IMR-90 (cell line): ENCODE measurements around the gene ZNF467. TPM values are rescaled to one million over a fixed set of nuclear protein-coding genes. Genes with fewer than 3 reads are reported as not detected.

ENCODE experiments used
- ATAC-seq: fragments of 200-7000 bp; cut with Tn5 transposase; 2 replicates; pipeline ENCODE4 v1.9.1; 2020; ENCODE audit warnings: low read depth, mild to moderate bottlenecking, moderate library complexity
- BruUV-seq: library from RNA; stranded (reverse); fragments of 400-500 nt; replicated peaks from 2 replicates; lab custom pipeline; 2021; lab: Mats Ljungman, UMichigan
- CTCF ChIA-PET: fragments of 300-600 bp; formaldehyde crosslinking; extraction: SDS; loops from one replicate; lab custom pipeline; 2021; ENCODE audit warnings: antibody characterized with exemption; lab: Yijun Ruan, JAX
- POLR2A ChIA-PET: fragments of 300-600 bp; sonication (Branson Sonifier 250); formaldehyde crosslinking; loops from one replicate; lab custom pipeline; 2022; ENCODE audit warnings: antibody characterized with exemption; ENCODE audit not compliant: unreplicated experiment; lab: Charles Lee
- DNase-seq: peaks from one replicate; pipeline ENCODE4 v3.0.0; 2013
- H2AFZ ChIP-seq: replicated peaks from 2 replicates; pipeline ENCODE3; 2013; ENCODE audit warnings: low read length, mild to moderate bottlenecking; ENCODE audit not compliant: poor library complexity
- H2AK5ac ChIP-seq: 2 replicates; pipeline ENCODE4 v1.6.1; 2013; ENCODE audit warnings: low read depth, low read length, inconsistent platforms
- H2AK9ac ChIP-seq: replicated peaks from 2 replicates; pipeline ENCODE3; 2013; ENCODE audit warnings: mild to moderate bottlenecking, low read depth, low read length, moderate library complexity; ENCODE audit not compliant: poor library complexity
- H2BK120ac ChIP-seq: 2 replicates; pipeline ENCODE4 v1.6.1; 2013; ENCODE audit warnings: low read depth, low read length, inconsistent platforms
- H2BK15ac ChIP-seq: 3 replicates; pipeline ENCODE4 v1.6.1; 2013; ENCODE audit warnings: low read depth, low read length, inconsistent platforms
- H2BK20ac ChIP-seq: 2 replicates; pipeline ENCODE4 v1.6.1; 2013; ENCODE audit warnings: low read depth, mild to moderate bottlenecking, inconsistent platforms, low read length, moderate library complexity
- H2BK5ac ChIP-seq: 2 replicates; pipeline ENCODE4 v1.6.1; 2013; ENCODE audit warnings: mild to moderate bottlenecking, low read depth, low read length, inconsistent platforms; ENCODE audit not compliant: poor library complexity, severe bottlenecking
- H3K14ac ChIP-seq: replicated peaks from 2 replicates; pipeline ENCODE4 v1.6.1; 2013; ENCODE audit warnings: low read depth, low read length, inconsistent platforms
- H3K18ac ChIP-seq: 2 replicates; pipeline ENCODE4 v1.6.1; 2013; ENCODE audit warnings: low read depth, low read length, control low read depth
- H3K23ac ChIP-seq: 2 replicates; pipeline ENCODE4 v1.6.1; 2013; ENCODE audit warnings: low read depth, low read length, inconsistent platforms
- H3K27ac ChIP-seq: 2 replicates; pipeline ENCODE4 v1.5.1; 2013; ENCODE audit warnings: mild to moderate bottlenecking, control low read depth, low read length; ENCODE audit not compliant: insufficient read depth
- H3K27me3 ChIP-seq: 2 replicates; pipeline ENCODE4 v1.6.1; 2013; ENCODE audit warnings: low read length; ENCODE audit not compliant: control insufficient read depth, insufficient read depth
- H3K36me3 ChIP-seq: 2 replicates; pipeline ENCODE4 v1.6.1; 2013; ENCODE audit warnings: low read length, mixed read lengths; ENCODE audit not compliant: control insufficient read depth, insufficient read depth
- H3K4ac ChIP-seq: 2 replicates; pipeline ENCODE4 v1.6.1; 2013; ENCODE audit warnings: low read depth, low read length, inconsistent platforms
- H3K4me1 ChIP-seq: 2 replicates; pipeline ENCODE4 v1.6.1; 2013; ENCODE audit warnings: low read length, mixed read lengths; ENCODE audit not compliant: control insufficient read depth, insufficient read depth
- H3K4me2 ChIP-seq: 2 replicates; pipeline ENCODE4 v1.6.1; 2013; ENCODE audit warnings: low read depth, mild to moderate bottlenecking, control low read depth, low read length, moderate library complexity
- H3K4me3 ChIP-seq: 2 replicates; pipeline ENCODE4 v1.5.1; 2013; ENCODE audit warnings: low read depth, mild to moderate bottlenecking, control low read depth, low read length, moderate library complexity; ENCODE audit not compliant: insufficient read depth
- H3K56ac ChIP-seq: 2 replicates; pipeline ENCODE4 v1.6.1; 2013; ENCODE audit warnings: low read length, inconsistent platforms; ENCODE audit not compliant: insufficient read depth; ENCODE audit errors: extremely low read depth
- H3K79me1 ChIP-seq, 2 experiments: 2 replicates each; pipeline ENCODE4 v1.6.1; 2013; ENCODE audit warnings: low read length in 2 of 2, inconsistent platforms in 1 of 2, low read depth in 1 of 2
- H3K9ac ChIP-seq: 2 replicates; pipeline ENCODE4 v1.6.1; 2013; ENCODE audit warnings: low read depth, low read length, control low read depth
- H3K9me1 ChIP-seq: 2 replicates; pipeline ENCODE4 v1.6.1; 2013; ENCODE audit warnings: low read length, inconsistent platforms; ENCODE audit not compliant: insufficient read depth
- H3K9me3 ChIP-seq: 2 replicates; pipeline ENCODE4 v1.6.1; 2013; ENCODE audit warnings: low read length; ENCODE audit not compliant: control insufficient read depth, insufficient read depth
- H4K20me1 ChIP-seq: 2 replicates; pipeline ENCODE4 v1.6.1; 2013; ENCODE audit warnings: low read length, inconsistent platforms; ENCODE audit not compliant: insufficient read depth
- H4K5ac ChIP-seq: 2 replicates; pipeline ENCODE4 v1.6.1; 2013; ENCODE audit warnings: mild to moderate bottlenecking, low read depth, low read length, control low read depth
- H4K8ac ChIP-seq, 2 experiments: 2 replicates each; pipeline ENCODE4 v1.6.1; 2013; ENCODE audit warnings: low read depth in 2 of 2, low read length in 2 of 2, control low read depth in 1 of 2, inconsistent platforms in 1 of 2
- H4K91ac ChIP-seq: 2 replicates; pipeline ENCODE4 v1.6.1; 2013; ENCODE audit warnings: low read depth, low read length, inconsistent platforms; ENCODE audit not compliant: insufficient read depth
- BHLHE40 ChIP-seq: fragments of 150-350 bp; IDR thresholded peaks from 2 replicates; pipeline ENCODE4 v1.6.1; 2016; ENCODE audit warnings: mild to moderate bottlenecking, low read depth, low read length
- CEBPB ChIP-seq: IDR thresholded peaks from 2 replicates; pipeline ENCODE4 v1.6.1; 2012; ENCODE audit warnings: low read depth, low read length, improper control_type of control experiment
- CHD1 ChIP-seq: IDR thresholded peaks from 2 replicates; pipeline ENCODE4 v1.6.1; 2012; ENCODE audit warnings: low read depth, low read length, improper control_type of control experiment
- ELK1 ChIP-seq: fragments of 150-350 bp; IDR thresholded peaks from 2 replicates; pipeline ENCODE4 v1.6.1; 2016; ENCODE audit warnings: low read depth, mild to moderate bottlenecking, low read length, moderate library complexity, borderline replicate concordance
- MAFK ChIP-seq: IDR thresholded peaks from 2 replicates; pipeline ENCODE4 v1.6.1; 2012; ENCODE audit warnings: low read depth, low read length, improper control_type of control experiment
- MAZ ChIP-seq: IDR thresholded peaks from 2 replicates; pipeline ENCODE4 v1.6.1; 2012; ENCODE audit warnings: low read depth, mild to moderate bottlenecking, low read length, improper control_type of control experiment, moderate library complexity, borderline replicate concordance
- MXI1 ChIP-seq: IDR thresholded peaks from 2 replicates; pipeline ENCODE4 v1.6.1; 2012; ENCODE audit warnings: low read depth, mild to moderate bottlenecking, low read length, moderate library complexity, borderline replicate concordance
- NFE2L2 ChIP-seq: fragments of 150-350 bp; IDR thresholded peaks from 2 replicates; pipeline ENCODE4 v1.6.1; 2016; ENCODE audit warnings: low read depth, mild to moderate bottlenecking, low read length
- POLR2A ChIP-seq: IDR thresholded peaks from 2 replicates; pipeline ENCODE4 v1.6.1; 2012; ENCODE audit warnings: mild to moderate bottlenecking, low read depth, low read length
- RAD21 ChIP-seq: IDR thresholded peaks from 2 replicates; pipeline ENCODE4 v1.6.1; 2012; ENCODE audit warnings: low read length, improper control_type of control experiment
- RCOR1 ChIP-seq: IDR thresholded peaks from 2 replicates; pipeline ENCODE4 v1.6.1; 2012; ENCODE audit warnings: mild to moderate bottlenecking, low read length, improper control_type of control experiment; ENCODE audit not compliant: insufficient replicate concordance
- RFX5 ChIP-seq: IDR thresholded peaks from 2 replicates; pipeline ENCODE4 v1.8.0; 2012; ENCODE audit warnings: low read depth, mild to moderate bottlenecking, low read length, moderate library complexity
- SMC3 ChIP-seq: fragments of 150-350 bp; IDR thresholded peaks from 2 replicates; pipeline ENCODE4 v1.6.1; 2016; ENCODE audit warnings: low read depth, mild to moderate bottlenecking, antibody characterized with exemption, low read length, moderate library complexity
- USF2 ChIP-seq: fragments of 150-350 bp; IDR thresholded peaks from 2 replicates; pipeline ENCODE4 v1.6.1; 2017; ENCODE audit warnings: mild to moderate bottlenecking, antibody characterized with exemption, low read length, low read depth
- WGBS, 2 experiments: methylation state at CpG; one replicate each; pipeline versions ENCODE4 v1.1.5 to v1.1.7; 2013; ENCODE audit warnings: missing lambda C conversion rate in 2 of 2; ENCODE audit not compliant: insufficient read length in 1 of 2; ENCODE audit errors: extremely low coverage in 2 of 2; 5-methylcytosine and 5-hydroxymethylcytosine counted together
- dilution Hi-C: fragments of 300-500 bp; cut with HindIII; formaldehyde crosslinking; loops from one replicate; pipeline ENCODE4 v1.14.3; 2018; ENCODE audit warnings: low sequenced_read_pairs; ENCODE audit not compliant: unreplicated experiment
- in situ Hi-C: fragments of 300-500 bp; cut with MboI; formaldehyde crosslinking; loops from 3 replicates; pipeline ENCODE4 v1.14.3; 2019; ENCODE audit warnings: low sequenced_read_pairs, inconsistent platforms, mixed read lengths
- intact Hi-C: fragments of 100-400 bp; cut with micrococcal nuclease; formaldehyde crosslinking; loops from 2 replicates; pipeline ENCODE4 v1.10.0; 2022
- polyA plus RNA-seq, 3 experiments: library from polyadenylated mRNA; depleted of rRNA; stranded (reverse); fragments of >200 nt; gene quantifications; 2 replicates each; pipeline ENCODE4 v1.2.3, GENCODE V29; 2012; ENCODE audit warnings: low replicate concordance in 1 of 3
- total RNA-seq: library from RNA; depleted of rRNA; stranded (reverse); fragments of >200 nt; gene quantifications from 2 replicates; pipeline ENCODE4 v1.2.3, GENCODE V29; 2012

The ZNF467 gene
- total and polyA plus RNA-seq, 2 of the 4 experiments (the other 2 are of a cell fraction): 0.67 TPM; not detected in 1

- Histone ChIP-seq H3K9me3 (peaks cover 3% of the 10 kb centered on the region; the same call in 1 of the 2 replicates), H2AK9ac (peak overlapping the region; percentile 22), H3K79me1 (peaks cover 12 to 38% of the 10 kb centered on the region in 2 experiments; a peak in 3 of 4 replicates), H2BK5ac (no peak overlapping the region), H3K36me3 (peaks cover 10% of the 10 kb centered on the region), H3K4me2 (peak overlapping the region; percentile 91), H3K18ac (no peak overlapping the region), H3K27ac (no peak overlapping the region), H3K56ac (no peak overlapping the region), H3K14ac (no peak overlapping the region), H4K8ac (no peak overlapping the region; a peak in 1 of 4 replicates), H3K4me3 (no peak overlapping the region), H2BK20ac (no peak overlapping the region), H3K9me1 (peaks cover 9% of the 10 kb centered on the region; the same call in 1 of the 2 replicates), H3K23ac (no peak overlapping the region), H4K5ac (no peak overlapping the region), H4K20me1 (no peaks in the 10 kb centered on the region; the same call in 1 of the 2 replicates), H3K9ac (no peak overlapping the region; the same call in 1 of the 2 replicates), H3K27me3 (no peaks in the 10 kb centered on the region), H2AFZ (no peak overlapping the region), H2BK15ac (no peak overlapping the region), H3K4me1 (peaks cover 12% of the 10 kb centered on the region), H2BK120ac (no peak overlapping the region), H3K4ac (no peak overlapping the region), H4K91ac (no peak overlapping the region), H2AK5ac (peak overlapping the region; percentile 12; the same call in 1 of the 2 replicates)
- intact Hi-C loops: loop anchor here (5.0 to 10.0 kb wide), 2 partner anchors 56 to 91 kb away; partner anchors contain the start of gene ZNF467
- BruUV-seq: no TSS peak
- DNase-seq (peak; percentile 23), ATAC-seq (no peak)
- ChIA-PET CTCF (interaction anchor here (1.0 to 1.1 kb wide), 2 partner anchors 24 to 26 kb away, joined by 3 to 8 read pairs; no protein-coding TSS in a partner anchor), POLR2A (no interaction called here)
- dilution Hi-C loops: no loop called here
- in situ Hi-C loops: no loop called here
- WGBS, 2 experiments: 60% methylated on average over 1 of the region's 11 CpGs; no CpG with 5 or more reads in 1 of the 2 experiments
- no peak for TF ChIP-seq MAFK
- no peak for TF ChIP-seq CHD1
- no peak for TF ChIP-seq NFE2L2
- no peak for TF ChIP-seq MAZ
- no peak for TF ChIP-seq SMC3
- no peak for TF ChIP-seq CEBPB
- TF ChIP-seq MXI1: no peak
- no peak for TF ChIP-seq RCOR1
- peak; percentile 9; the same call in 1 of the 2 replicates for TF ChIP-seq RAD21
- no peak for TF ChIP-seq POLR2A
- no peak for TF ChIP-seq BHLHE40
- no peak for TF ChIP-seq USF2
- no peak for TF ChIP-seq ELK1
- no peak for TF ChIP-seq RFX5
Observed at GRCh38 chr7:149716007-149716931, 57.1 kb downstream of the ZNF467 start.
